Measurements from ENCODE around the gene PANX1.

- TF ChIP-seq CTCF (conservative IDR thresholded peaks at IDR 0.05 in 1 of 2, IDR thresholded peaks at IDR 0.05 in 1 of 2; ENCODE audit: extremely low read depth in 1 of 2, insufficient read depth in 1 of 2, low read depth in 1 of 2, low read length in 2 of 2) (no peak), EZH2 (IDR thresholded peaks at IDR 0.05; ENCODE audit: borderline replicate concordance, low read length) (no peak)
Measured at GRCh38 chr11:94203070-94203469, 74.4 kb downstream of the PANX1 start.

Data from mammary epithelial cell (primary cell).